Endothelial cell (in vitro differentiated cells): ENCODE measurements around the gene DPEP1. TPM values are rescaled to one million over a fixed set of nuclear protein-coding genes. Genes with fewer than 3 reads are reported as not detected.
"Not testable (repeated sequence)": the region's sequence is repeated elsewhere in the genome, so short reads cannot be mapped to it uniquely, and the experiment has no call there.

Source experiments
- DNase-seq: peaks from one replicate; pipeline ENCODE4 v3.0.0; 2021; ENCODE audit warnings: low spot score
- H3K27ac Mint-ChIP-seq: one replicate; pipeline ENCODE4 v1.8.0; 2021; ENCODE audit warnings: mixed read lengths, inconsistent platforms; ENCODE audit not compliant: unreplicated experiment
- H3K27me3 Mint-ChIP-seq: one replicate; pipeline ENCODE4 v1.8.0; 2021; ENCODE audit warnings: mild to moderate bottlenecking, moderate library complexity, mixed read lengths, inconsistent platforms; ENCODE audit not compliant: unreplicated experiment
- H3K36me3 Mint-ChIP-seq: one replicate; pipeline ENCODE4 v1.8.0; 2021; ENCODE audit warnings: mild to moderate bottlenecking, low read depth, mixed read lengths, inconsistent platforms; ENCODE audit not compliant: unreplicated experiment
- H3K4me1 Mint-ChIP-seq: one replicate; pipeline ENCODE4 v1.8.0; 2021; ENCODE audit warnings: mild to moderate bottlenecking, mixed read lengths, inconsistent platforms; ENCODE audit not compliant: unreplicated experiment
- H3K4me3 Mint-ChIP-seq: one replicate; pipeline ENCODE4 v1.8.0; 2021; ENCODE audit warnings: mild to moderate bottlenecking, mixed read lengths, inconsistent platforms; ENCODE audit not compliant: unreplicated experiment
- H3K9me3 Mint-ChIP-seq: one replicate; pipeline ENCODE4 v1.8.0; 2021; ENCODE audit warnings: mixed read lengths, inconsistent platforms; ENCODE audit not compliant: unreplicated experiment
- total RNA-seq: library from RNA; stranded (reverse); fragmentation: NEBNext Ultra II Directional; extraction: Animal tissue kit (Norgen Biotek cat#: 25700); gene quantifications from one replicate; pipeline ENCODE4 v1.2.1, GENCODE V29; 2021; ENCODE audit not compliant: unreplicated experiment
- TF ChIP-seq, protein P1 (sequence below): fragments of 200-600 bp; sonication (generic); IDR thresholded peaks from one replicate; pipeline ENCODE4 v1.5.0; 2021; ENCODE audit warnings: antibody characterized with exemption; ENCODE audit not compliant: unreplicated experiment

DPEP1 gene
- total RNA-seq, 1 donor from 2014 or later = 118 TPM

- Mint-ChIP-seq H3K4me3 (no peak overlapping the region), H3K27ac (no peak overlapping the region), H3K27me3 (no peaks in the 10 kb centered on the region), H3K9me3 (no peaks in the 10 kb centered on the region), H3K4me1 (no peaks in the 10 kb centered on the region), H3K36me3 (no peaks in the 10 kb centered on the region)
- DNase-seq = no peak
- TF ChIP-seq, protein P1, sequence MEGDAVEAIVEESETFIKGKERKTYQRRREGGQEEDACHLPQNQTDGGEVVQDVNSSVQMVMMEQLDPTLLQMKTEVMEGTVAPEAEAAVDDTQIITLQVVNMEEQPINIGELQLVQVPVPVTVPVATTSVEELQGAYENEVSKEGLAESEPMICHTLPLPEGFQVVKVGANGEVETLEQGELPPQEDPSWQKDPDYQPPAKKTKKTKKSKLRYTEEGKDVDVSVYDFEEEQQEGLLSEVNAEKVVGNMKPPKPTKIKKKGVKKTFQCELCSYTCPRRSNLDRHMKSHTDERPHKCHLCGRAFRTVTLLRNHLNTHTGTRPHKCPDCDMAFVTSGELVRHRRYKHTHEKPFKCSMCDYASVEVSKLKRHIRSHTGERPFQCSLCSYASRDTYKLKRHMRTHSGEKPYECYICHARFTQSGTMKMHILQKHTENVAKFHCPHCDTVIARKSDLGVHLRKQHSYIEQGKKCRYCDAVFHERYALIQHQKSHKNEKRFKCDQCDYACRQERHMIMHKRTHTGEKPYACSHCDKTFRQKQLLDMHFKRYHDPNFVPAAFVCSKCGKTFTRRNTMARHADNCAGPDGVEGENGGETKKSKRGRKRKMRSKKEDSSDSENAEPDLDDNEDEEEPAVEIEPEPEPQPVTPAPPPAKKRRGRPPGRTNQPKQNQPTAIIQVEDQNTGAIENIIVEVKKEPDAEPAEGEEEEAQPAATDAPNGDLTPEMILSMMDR = no peak
Measured at GRCh38 chr16:89583895-89584644, 29.4 kb upstream of the DPEP1 start.

DNA sequence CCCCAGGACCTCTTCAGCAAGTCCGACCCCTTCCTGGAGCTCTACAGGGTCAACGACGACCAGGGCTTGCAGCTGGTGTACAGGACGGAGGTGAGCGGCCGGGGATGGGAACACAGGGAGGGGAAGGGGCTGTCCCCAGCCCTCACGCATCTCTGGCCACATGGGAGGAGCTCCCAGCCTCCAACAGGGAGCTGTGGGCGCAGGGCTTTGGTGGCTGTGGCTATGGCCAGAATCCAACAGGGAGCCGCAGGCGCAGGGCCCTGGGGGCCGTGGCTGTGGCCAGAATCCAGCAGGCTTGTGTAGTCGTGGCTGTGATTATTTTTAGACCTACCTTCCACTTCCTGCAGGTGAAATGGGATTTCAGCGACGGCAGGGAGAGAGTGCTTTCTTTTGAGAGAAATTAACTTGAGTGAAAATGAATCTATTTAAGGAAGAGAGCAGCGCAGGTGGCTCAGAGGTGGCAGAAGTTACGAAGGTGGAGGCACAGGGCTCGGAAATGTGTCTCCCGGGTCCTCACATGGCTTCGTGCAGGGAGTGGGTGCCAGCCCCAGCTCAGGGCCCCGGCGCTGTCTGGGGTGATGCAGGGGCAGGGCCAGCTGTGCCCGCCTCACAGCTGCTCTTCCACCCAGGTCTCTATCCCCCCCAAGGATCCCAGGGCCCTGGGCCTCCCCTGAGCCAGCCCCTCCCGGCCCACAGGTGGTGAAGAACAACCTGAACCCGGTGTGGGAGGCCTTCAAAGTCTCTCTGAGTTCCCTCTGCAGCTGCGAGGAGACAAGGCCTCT, 28.5 kb upstream of the DPEP1 start:
- Mint-ChIP-seq H3K9me3 (no peaks in the 10 kb centered on the region), H3K4me1 (no peaks in the 10 kb centered on the region), H3K27me3 (no peaks in the 10 kb centered on the region), H3K36me3 (no peaks in the 10 kb centered on the region), H3K4me3 (no peak overlapping the region), H3K27ac (no peak overlapping the region)
- DNase-seq = no peak
- TF ChIP-seq, protein P1 = no peak

DNA sequence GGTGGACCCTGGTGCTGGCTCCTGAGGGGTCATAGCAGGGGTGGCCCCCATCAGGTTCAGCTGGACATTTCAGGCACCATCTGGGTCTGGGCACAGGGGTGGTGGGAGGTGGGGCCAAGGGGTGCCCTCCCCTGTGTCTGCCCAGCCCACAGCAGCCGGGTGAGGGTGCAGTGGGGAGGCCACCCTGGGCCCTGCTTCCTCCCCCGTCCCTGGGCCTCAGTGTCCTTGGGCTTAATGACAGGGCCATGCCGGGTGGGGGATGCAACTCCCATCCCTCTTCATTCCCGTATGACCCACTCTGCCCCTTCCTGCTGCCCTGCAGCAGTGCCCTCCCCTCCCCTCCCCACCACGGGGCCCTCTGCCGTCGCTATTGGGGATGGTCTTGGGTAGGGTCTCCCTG, 27.2 kb upstream of the DPEP1 start:
- Mint-ChIP-seq H3K4me3 (no peak overlapping the region), H3K9me3 (no peaks in the 10 kb centered on the region), H3K27me3 (no peaks in the 10 kb centered on the region), H3K36me3 (no peaks in the 10 kb centered on the region), H3K4me1 (no peaks in the 10 kb centered on the region), H3K27ac (no peak overlapping the region)
- no peak for DNase-seq
- TF ChIP-seq, protein P1 = no peak

- TF ChIP-seq, protein P1 = no peak
- Mint-ChIP-seq H3K4me3 (no peak overlapping the region), H3K4me1 (no peaks in the 10 kb centered on the region), H3K27me3 (no peaks in the 10 kb centered on the region), H3K27ac (no peak overlapping the region), H3K36me3 (no peaks in the 10 kb centered on the region), H3K9me3 (no peaks in the 10 kb centered on the region)
- no peak for DNase-seq
Measured at GRCh38 chr16:89586853-89587252, 26.6 kb upstream of the DPEP1 start.

- H3K27me3 Mint-ChIP-seq, H3K27ac Mint-ChIP-seq, H3K4me3 Mint-ChIP-seq, H3K36me3 Mint-ChIP-seq, DNase-seq, H3K4me1 Mint-ChIP-seq, H3K9me3 Mint-ChIP-seq: not testable (repeated sequence)
Measured at GRCh38 chr16:89587676-89588075, 25.8 kb upstream of the DPEP1 start.
